ENCODE measurements around the gene FOXN3.

DNA sequence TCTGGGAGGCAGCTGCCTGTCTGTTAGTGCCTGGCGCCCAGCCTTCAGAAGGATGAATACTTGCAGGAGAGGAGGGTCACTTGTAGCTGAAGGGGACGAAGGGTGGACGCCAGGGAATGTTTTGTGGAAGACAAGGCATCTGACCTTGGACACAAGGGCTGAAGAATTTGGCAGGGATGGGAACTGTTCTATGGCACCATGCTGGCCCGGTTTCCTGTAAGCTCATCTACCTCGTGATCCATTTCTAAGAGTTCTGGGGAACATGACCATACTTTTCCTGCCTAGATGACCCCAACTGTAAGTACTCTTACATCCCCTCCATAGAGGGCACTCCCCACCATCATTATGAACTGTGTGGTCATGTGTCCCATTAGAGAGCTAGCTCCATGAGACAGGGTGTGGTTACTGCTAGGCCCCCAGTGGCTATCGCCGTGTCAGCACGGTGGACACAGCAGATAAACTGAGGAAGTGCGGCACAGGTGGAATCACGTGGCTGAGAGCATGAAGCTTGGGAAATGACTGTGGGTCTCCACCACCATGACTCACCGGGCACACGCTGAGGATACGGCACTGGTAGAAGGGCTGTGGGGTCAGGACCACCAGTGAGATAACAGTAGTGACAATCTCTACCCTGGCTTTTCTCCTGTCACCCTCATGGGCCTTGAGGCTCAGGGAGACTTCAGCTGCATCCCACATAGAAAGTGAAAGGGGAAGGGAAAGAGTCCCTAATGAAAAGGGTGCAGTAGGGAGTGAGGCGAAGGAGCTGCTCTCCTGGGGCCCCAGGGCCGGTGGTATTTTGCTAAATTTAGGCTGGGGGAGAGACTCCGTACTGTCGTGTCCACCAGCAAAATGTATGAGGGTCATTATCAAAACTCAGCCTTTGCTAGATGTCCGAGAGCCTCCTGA is 252.6 kb downstream of the FOXN3 start:
- TF ChIP-seq, protein P1, sequence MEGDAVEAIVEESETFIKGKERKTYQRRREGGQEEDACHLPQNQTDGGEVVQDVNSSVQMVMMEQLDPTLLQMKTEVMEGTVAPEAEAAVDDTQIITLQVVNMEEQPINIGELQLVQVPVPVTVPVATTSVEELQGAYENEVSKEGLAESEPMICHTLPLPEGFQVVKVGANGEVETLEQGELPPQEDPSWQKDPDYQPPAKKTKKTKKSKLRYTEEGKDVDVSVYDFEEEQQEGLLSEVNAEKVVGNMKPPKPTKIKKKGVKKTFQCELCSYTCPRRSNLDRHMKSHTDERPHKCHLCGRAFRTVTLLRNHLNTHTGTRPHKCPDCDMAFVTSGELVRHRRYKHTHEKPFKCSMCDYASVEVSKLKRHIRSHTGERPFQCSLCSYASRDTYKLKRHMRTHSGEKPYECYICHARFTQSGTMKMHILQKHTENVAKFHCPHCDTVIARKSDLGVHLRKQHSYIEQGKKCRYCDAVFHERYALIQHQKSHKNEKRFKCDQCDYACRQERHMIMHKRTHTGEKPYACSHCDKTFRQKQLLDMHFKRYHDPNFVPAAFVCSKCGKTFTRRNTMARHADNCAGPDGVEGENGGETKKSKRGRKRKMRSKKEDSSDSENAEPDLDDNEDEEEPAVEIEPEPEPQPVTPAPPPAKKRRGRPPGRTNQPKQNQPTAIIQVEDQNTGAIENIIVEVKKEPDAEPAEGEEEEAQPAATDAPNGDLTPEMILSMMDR (IDR thresholded peaks at IDR 0.05): no peak
- TF ChIP-seq POLR2A (IDR thresholded peaks at IDR 0.05) (no peak), EP300 (IDR thresholded peaks at IDR 0.05) (no peak)
